Naive B cell (primary cell): ENCODE data around the gene IFT88. TPM values are rescaled to one million over a fixed set of nuclear protein-coding genes. Genes with fewer than 3 reads are reported as not detected.

Source experiments
- ATAC-seq, 2 donors: fragments of 150-1000 bp; cut with Tn5 transposase; 2 replicates each; pipeline ENCODE4 v1.10.0; 2021; ENCODE audit warnings: low read depth in 2 of 2, mild to moderate bottlenecking in 2 of 2, moderate library complexity in 2 of 2
- DNase-seq: peaks from one replicate; pipeline ENCODE4 v3.0.0; 2022
- H3K27ac Mint-ChIP-seq, 6 donors: one replicate each; pipeline ENCODE4 v1.8.0; 2020 to 2022; ENCODE audit warnings: mild to moderate bottlenecking in 6 of 6, mixed read lengths in 6 of 6, moderate library complexity in 5 of 6, inconsistent platforms in 2 of 6
- H3K27me3 Mint-ChIP-seq, 3 donors: one replicate each; pipeline ENCODE4 v1.8.0; 2021 to 2022; ENCODE audit warnings: mixed read lengths in 3 of 3, mild to moderate bottlenecking in 1 of 3
- H3K36me3 Mint-ChIP-seq, 2 donors: one replicate each; pipeline ENCODE4 v1.8.0; 2020 to 2022; ENCODE audit warnings: mixed read lengths in 2 of 2, inconsistent platforms in 1 of 2, mild to moderate bottlenecking in 1 of 2
- H3K4me1 Mint-ChIP-seq, 3 donors: one replicate each; pipeline ENCODE4 v1.8.0; 2020 to 2022; ENCODE audit warnings: mixed read lengths in 3 of 3, inconsistent platforms in 1 of 3, mild to moderate bottlenecking in 1 of 3, moderate library complexity in 1 of 3
- H3K4me3 Mint-ChIP-seq, 8 donors: one replicate each; pipeline ENCODE4 v1.8.0; 2020 to 2022; ENCODE audit warnings: mild to moderate bottlenecking in 8 of 8, mixed read lengths in 8 of 8, moderate library complexity in 8 of 8, inconsistent platforms in 2 of 8
- H3K9me3 Mint-ChIP-seq, 7 donors: one replicate each; pipeline ENCODE4 v1.8.0; 2020 to 2022; ENCODE audit warnings: mixed read lengths in 7 of 7, mild to moderate bottlenecking in 5 of 7, inconsistent platforms in 2 of 7, moderate library complexity in 1 of 7
- polyA plus RNA-seq, 6 donors: library from polyadenylated mRNA; unstranded; fragments of 300-500 nt; fragmentation: Illumina TruSeq; gene quantifications; one replicate each; pipeline ENCODE4 v1.2.3, GENCODE V29; 2021; ENCODE audit warnings: low read depth in 6 of 6

IFT88 gene
- polyA plus RNA-seq, 6 donors from 2014 or later = 4.6 to 13.6 (median 10.0) TPM

- Mint-ChIP-seq H3K27ac (peak overlapping the region in 1 of 6 donors; percentile 39), H3K27me3 (no peaks in the 10 kb centered on the region), H3K9me3 (peaks cover 0 to 6% (median 0%) of the 10 kb centered on the region in 7 donors), H3K4me1 (peaks cover 0 to 11% (median 2%) of the 10 kb centered on the region in 3 donors), H3K4me3 (no peak overlapping the region), H3K36me3 (peaks cover 30 to 38% of the 10 kb centered on the region in 2 donors)
- ATAC-seq (no peak), DNase-seq (no peak)
Measured at GRCh38 chr13:20573186-20573585, 6.2 kb downstream of the IFT88 start.

DNA sequence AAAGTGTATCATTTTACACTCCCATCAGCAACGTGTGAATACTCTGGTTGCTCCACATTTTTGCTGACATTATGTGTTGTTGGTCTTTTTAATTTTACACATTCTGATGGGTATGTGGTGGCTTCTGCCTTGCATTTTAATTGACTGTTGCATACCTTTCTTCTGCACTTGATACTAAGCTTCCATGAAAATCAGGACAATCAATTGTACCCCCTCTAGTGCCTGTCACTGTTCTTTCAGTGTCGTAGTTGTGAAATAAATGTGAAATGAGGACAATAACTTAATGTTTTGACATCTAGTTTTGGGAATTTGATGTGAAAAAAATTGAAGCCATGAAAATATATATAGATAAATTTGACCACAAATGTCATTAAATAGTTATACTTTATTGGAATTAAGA, 6.7 kb downstream of the IFT88 start:
- peaks cover 0 to 8% (median 0%) of the 10 kb centered on the region in 7 donors for H3K9me3 Mint-ChIP-seq
- H3K27me3 Mint-ChIP-seq = no peaks in the 10 kb centered on the region
- DNase-seq (no peak), ATAC-seq (no peak)
- H3K27ac Mint-ChIP-seq = no peak overlapping the region
- H3K36me3 Mint-ChIP-seq = peaks cover 34 to 43% of the 10 kb centered on the region in 2 donors
- peaks cover 0 to 11% (median 2%) of the 10 kb centered on the region in 3 donors for H3K4me1 Mint-ChIP-seq
- H3K4me3 Mint-ChIP-seq = no peak overlapping the region

GRCh38 chr13:20579191-20579590, 12.2 kb downstream of the IFT88 start:
- Mint-ChIP-seq H3K4me3 (no peak overlapping the region), H3K4me1 (peaks cover 0 to 4% (median 2%) of the 10 kb centered on the region in 3 donors), H3K27ac (peak overlapping the region in 1 of 6 donors; percentile 67), H3K27me3 (no peaks in the 10 kb centered on the region), H3K36me3 (peaks cover 55 to 65% of the 10 kb centered on the region in 2 donors), H3K9me3 (peaks cover 0 to 9% (median 5%) of the 10 kb centered on the region in 7 donors)
- DNase-seq = no peak
- no peak for ATAC-seq

DNA sequence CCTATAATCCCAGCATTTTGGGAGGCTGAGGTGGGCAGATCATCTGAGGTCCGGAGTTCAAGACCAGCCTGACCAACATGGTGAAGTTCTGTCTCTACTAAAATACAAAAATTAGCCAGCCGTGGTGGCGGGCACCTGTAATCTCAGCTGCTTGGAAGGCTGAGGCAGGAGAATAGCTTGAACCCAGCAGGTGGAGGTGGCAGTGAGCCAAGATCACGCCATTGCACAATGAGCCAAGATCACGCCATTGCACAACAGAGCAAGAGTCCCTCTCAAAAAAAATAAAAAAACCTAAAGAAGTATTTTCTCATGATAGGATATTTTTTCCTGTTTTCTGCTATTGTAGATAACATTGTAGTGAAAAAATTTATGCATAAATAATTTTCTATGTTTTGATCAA, 13.3 kb downstream of the IFT88 start:
- peaks cover 59 to 69% of the 10 kb centered on the region in 2 donors for H3K36me3 Mint-ChIP-seq
- H3K9me3 Mint-ChIP-seq = peaks cover 0 to 15% (median 9%) of the 10 kb centered on the region in 7 donors
- no peak for DNase-seq
- H3K4me3 Mint-ChIP-seq = no peak overlapping the region
- no peaks in the 10 kb centered on the region for H3K27me3 Mint-ChIP-seq
- no peak overlapping the region for H3K27ac Mint-ChIP-seq
- H3K4me1 Mint-ChIP-seq = peaks cover 0 to 4% (median 2%) of the 10 kb centered on the region in 3 donors
- no peak for ATAC-seq

DNA sequence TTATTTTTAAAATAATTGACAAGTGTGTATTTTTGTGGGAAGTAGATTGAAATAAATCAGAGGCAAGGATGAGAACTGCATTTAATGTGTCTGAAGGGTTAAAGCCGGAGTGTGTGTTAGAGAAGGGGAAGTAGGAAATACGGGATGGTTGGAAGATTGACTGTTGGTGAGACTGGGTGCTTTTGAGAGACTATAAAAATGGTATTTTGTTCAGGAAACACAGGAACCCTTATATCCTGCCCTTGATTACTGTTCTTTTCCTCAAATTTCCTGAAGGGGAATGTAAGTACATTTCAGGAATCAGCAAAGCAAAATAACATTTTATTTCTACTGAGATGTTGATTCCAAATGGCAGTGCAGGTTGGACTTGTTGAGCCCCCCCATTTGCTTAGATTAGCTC, 15.1 kb downstream of the IFT88 start:
- H3K4me3 Mint-ChIP-seq = peak overlapping the region in 1 of 8 donors; percentile 8
- ATAC-seq = no peak
- no peak for DNase-seq
- H3K36me3 Mint-ChIP-seq = peaks cover 45 to 54% of the 10 kb centered on the region in 2 donors
- peak overlapping the region in 2 of 6 donors; percentile 63 to 74 for H3K27ac Mint-ChIP-seq
- peaks cover 0 to 15% (median 9%) of the 10 kb centered on the region in 7 donors for H3K9me3 Mint-ChIP-seq
- H3K27me3 Mint-ChIP-seq = no peaks in the 10 kb centered on the region
- H3K4me1 Mint-ChIP-seq = peaks cover 0 to 4% (median 2%) of the 10 kb centered on the region in 3 donors

- peaks cover 0 to 12% (median 3%) of the 10 kb centered on the region in 7 donors for H3K9me3 Mint-ChIP-seq
- H3K27ac Mint-ChIP-seq = no peak overlapping the region
- H3K4me1 Mint-ChIP-seq = peaks cover 0 to 4% (median 0%) of the 10 kb centered on the region in 3 donors
- no peaks in the 10 kb centered on the region for H3K27me3 Mint-ChIP-seq
- peaks cover 27 to 45% of the 10 kb centered on the region in 2 donors for H3K36me3 Mint-ChIP-seq
- H3K4me3 Mint-ChIP-seq = no peak overlapping the region
- DNase-seq (no peak), ATAC-seq (no peak)
Measured at GRCh38 chr13:20583803-20584293, 16.9 kb downstream of the IFT88 start.

DNA sequence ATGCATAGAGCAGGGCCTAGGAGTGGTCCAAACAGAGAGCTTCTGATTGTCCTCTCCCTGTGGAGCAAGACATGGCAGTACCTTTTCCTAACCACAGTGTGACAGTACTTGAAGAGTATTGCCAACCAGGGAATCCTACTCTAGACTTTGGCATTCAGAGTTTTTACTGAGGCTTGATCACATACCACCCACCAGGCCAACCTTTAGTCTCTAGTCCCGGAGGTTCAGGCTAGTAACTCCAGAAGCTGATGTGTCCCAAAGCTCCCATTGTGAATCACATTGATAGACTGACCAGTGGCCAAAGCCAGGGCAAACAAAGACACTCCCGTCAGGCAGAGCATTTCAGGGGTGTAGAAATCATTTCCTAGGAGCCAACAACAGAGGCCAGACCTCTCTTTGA, 18.4 kb downstream of the IFT88 start:
- ATAC-seq (no peak), DNase-seq (no peak)
- Mint-ChIP-seq H3K27ac (no peak overlapping the region), H3K9me3 (peaks cover 0 to 12% (median 3%) of the 10 kb centered on the region in 7 donors), H3K36me3 (peaks cover 19 to 36% of the 10 kb centered on the region in 2 donors), H3K27me3 (no peaks in the 10 kb centered on the region), H3K4me1 (no peaks in the 10 kb centered on the region), H3K4me3 (no peak overlapping the region)

DNA sequence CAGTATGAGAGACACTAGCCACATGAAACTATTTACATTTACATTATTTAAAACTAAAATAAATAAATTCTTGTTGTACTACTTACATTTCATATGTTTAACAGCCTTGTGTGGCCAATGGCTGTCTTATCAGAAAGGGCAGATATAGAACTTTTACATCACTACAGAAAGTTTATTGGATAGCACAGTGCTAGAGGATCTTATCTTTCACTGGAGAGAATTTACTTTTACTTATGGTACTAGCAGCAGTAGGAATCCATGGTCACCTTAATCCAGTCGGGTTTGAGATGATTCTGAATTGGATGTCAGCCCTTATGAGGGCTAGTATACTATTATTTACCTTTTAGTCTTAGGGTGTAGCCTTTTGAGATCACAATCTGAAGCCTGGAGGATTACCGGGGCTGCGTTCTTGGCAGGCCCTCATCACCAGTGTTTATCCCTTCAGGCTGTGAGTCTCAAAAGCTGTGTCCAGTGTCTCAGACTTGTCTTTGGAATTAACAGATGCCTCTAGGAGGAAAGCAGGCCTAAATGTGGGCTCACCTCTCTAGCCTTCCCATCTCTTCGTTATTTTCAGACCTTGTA, 21.7 kb downstream of the IFT88 start:
- H3K36me3 Mint-ChIP-seq = peaks cover 21 to 23% of the 10 kb centered on the region in 2 donors
- ATAC-seq = no peak
- H3K4me1 Mint-ChIP-seq = no peaks in the 10 kb centered on the region
- no peaks in the 10 kb centered on the region for H3K27me3 Mint-ChIP-seq
- peaks cover 0 to 11% (median 3%) of the 10 kb centered on the region in 7 donors for H3K9me3 Mint-ChIP-seq
- no peak overlapping the region for H3K27ac Mint-ChIP-seq
- DNase-seq = no peak
- no peak overlapping the region for H3K4me3 Mint-ChIP-seq

GRCh38 chr13:20590561-20590960, 23.6 kb downstream of the IFT88 start:
- Mint-ChIP-seq H3K27me3 (no peaks in the 10 kb centered on the region), H3K4me1 (no peaks in the 10 kb centered on the region), H3K4me3 (no peak overlapping the region), H3K9me3 (no peaks in the 10 kb centered on the region), H3K36me3 (peaks cover 6 to 9% of the 10 kb centered on the region in 2 donors), H3K27ac (no peak overlapping the region)
- no peak for ATAC-seq
- no peak for DNase-seq

DNA sequence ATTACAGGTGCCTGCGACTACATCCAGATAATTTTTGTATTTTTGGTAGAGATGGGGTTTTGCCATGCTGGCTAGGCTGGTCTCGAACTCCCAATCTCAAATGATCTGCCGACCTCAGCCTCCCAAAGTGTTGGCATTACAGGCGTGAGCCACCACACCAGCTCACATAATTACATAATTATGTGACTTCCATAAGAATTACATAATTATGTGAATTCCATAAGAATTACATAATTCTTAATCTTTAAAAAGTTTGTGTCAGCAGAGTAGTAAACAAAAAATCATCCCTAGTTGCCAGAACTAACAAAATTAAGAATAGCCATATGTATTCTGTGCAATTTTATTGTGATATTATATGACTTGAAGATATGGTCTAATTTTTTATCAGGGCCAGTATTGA, 25.6 kb downstream of the IFT88 start:
- peaks cover 3 to 9% of the 10 kb centered on the region in 2 donors for H3K36me3 Mint-ChIP-seq
- ATAC-seq (no peak), DNase-seq (no peak)
- no peak overlapping the region for H3K4me3 Mint-ChIP-seq
- H3K4me1 Mint-ChIP-seq = no peaks in the 10 kb centered on the region
- H3K27ac Mint-ChIP-seq = no peak overlapping the region
- no peaks in the 10 kb centered on the region for H3K9me3 Mint-ChIP-seq
- no peaks in the 10 kb centered on the region for H3K27me3 Mint-ChIP-seq

DNA sequence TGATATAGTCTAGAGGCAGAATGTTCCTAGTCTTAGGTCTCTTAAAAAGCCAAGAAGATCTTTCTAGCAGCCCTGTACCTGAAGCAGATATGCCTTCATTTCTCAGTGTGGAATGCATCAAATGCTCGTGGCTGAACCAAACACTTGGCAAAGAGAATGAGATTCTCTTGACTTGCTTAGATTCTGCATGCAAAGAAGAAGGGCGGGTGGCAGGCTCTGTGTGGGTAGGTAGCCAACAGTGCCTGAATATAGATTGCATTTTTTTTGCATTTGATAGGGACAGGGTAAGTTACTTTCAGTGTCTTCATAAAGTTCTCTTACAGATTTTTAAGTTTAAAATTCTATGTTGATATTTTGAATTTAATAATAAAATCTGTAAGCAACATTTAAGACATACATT, 27.3 kb downstream of the IFT88 start:
- no peak for DNase-seq
- Mint-ChIP-seq H3K27me3 (no peaks in the 10 kb centered on the region), H3K27ac (peak overlapping the region in 1 of 6 donors; percentile 54), H3K9me3 (no peaks in the 10 kb centered on the region), H3K36me3 (peaks cover 0 to 9% of the 10 kb centered on the region in 2 donors), H3K4me1 (no peaks in the 10 kb centered on the region), H3K4me3 (no peak overlapping the region)
- no peak for ATAC-seq

DNA sequence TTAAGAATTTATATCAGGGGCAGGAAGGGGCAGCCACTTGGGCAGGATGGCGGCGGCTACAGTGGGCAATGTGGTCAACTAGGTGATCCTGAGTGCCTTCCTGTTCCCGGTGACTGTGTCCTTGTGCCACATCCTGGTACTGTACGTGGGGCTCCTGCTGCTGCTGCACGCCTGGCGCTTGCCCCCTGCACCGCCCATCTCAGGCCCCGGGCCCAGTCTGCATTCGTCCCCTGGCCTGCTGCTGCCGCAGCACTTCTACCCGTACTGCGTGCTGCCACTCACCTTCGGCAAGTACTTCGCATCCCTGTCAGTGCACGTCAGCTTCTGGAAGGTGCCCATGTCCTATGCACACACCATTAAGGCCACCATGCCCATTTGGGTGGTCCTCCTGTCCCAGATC, 40.1 kb downstream of the IFT88 start:
- Mint-ChIP-seq H3K27ac (no peak overlapping the region), H3K4me3 (no peak overlapping the region), H3K27me3 (no peaks in the 10 kb centered on the region), H3K4me1 (no peaks in the 10 kb centered on the region), H3K9me3 (no peaks in the 10 kb centered on the region), H3K36me3 (peaks cover 0 to 7% of the 10 kb centered on the region in 2 donors)
- ATAC-seq (no peak), DNase-seq (no peak)

DNA sequence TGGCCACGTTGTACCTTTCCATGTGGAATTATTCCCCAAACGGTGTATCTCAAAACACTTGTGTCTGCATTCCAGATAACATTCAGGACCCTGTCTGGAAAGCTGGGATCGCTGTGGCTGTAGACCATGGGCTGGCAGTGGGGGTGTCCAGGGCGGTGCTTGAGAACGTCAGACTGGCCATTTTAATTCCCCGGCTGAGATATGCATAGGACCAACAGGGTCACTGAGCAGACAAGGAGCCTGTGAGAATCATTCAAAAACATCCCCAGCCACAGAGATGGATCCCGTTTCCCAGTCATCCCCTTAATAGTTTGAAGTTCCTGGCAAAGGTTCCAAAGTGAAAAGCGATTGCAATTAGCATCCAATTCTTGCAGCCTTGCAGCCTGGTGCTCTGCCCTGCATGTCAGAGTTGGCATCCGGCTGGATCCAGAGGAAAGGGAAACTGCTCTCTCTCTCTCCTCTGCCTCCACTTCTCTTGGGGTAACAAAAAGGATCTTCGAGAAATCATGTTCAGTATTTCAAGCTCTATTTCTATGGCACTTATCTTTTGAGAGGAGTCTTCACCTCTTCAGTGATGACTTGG, 41.6 kb downstream of the IFT88 start:
- H3K27me3 Mint-ChIP-seq = no peaks in the 10 kb centered on the region
- peaks cover 0 to 7% of the 10 kb centered on the region in 2 donors for H3K36me3 Mint-ChIP-seq
- no peak for DNase-seq
- no peak overlapping the region for H3K4me3 Mint-ChIP-seq
- no peaks in the 10 kb centered on the region for H3K4me1 Mint-ChIP-seq
- ATAC-seq = no peak
- H3K27ac Mint-ChIP-seq = peak overlapping the region in 1 of 6 donors; percentile 56
- H3K9me3 Mint-ChIP-seq = no peaks in the 10 kb centered on the region

DNA sequence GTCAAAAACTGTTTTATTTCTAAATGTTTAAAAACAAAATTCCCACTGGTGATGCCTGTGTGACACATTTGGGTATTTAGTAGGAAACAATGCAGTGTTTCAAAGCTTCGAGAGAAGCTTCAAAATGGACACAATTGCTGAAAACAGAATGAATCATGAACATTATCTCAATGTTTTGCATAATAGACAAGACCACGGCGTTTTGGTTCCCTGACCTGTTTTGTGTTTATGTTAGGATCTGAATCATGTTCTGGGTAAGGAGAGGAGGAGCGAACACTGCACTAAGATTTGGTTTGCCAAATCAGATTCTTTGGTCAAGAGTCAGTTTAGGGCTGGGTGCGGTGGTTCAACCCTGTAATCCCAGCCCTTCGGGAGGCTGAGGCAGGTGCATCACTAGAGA, 42.2 kb downstream of the IFT88 start:
- Mint-ChIP-seq H3K36me3 (peaks cover 2 to 7% of the 10 kb centered on the region in 2 donors), H3K4me3 (no peak overlapping the region), H3K4me1 (no peaks in the 10 kb centered on the region), H3K27ac (peak overlapping the region in 2 of 6 donors; percentile 38 to 57), H3K27me3 (no peaks in the 10 kb centered on the region), H3K9me3 (no peaks in the 10 kb centered on the region)
- DNase-seq = no peak
- no peak for ATAC-seq
